Tibial nerve (tissue), 4 donors: ENCODE measurements around the gene NIT1. TPM values are rescaled to one million over a fixed set of nuclear protein-coding genes. Genes with fewer than 3 reads are reported as not detected.

Experiments used
- DNase-seq, 2 donors: peaks; one replicate each; pipeline ENCODE4 v3.0.0-alpha.2; 2019; ENCODE audit warnings: low spot score in 2 of 2
- H3K27ac ChIP-seq, 4 donors: fragments of 200-600 bp; sonication (generic) in 3 of 4; one replicate each; pipeline ENCODE4 v1.5.1; 2017 to 2019; ENCODE audit warnings: mild to moderate bottlenecking in 1 of 4
- H3K27me3 ChIP-seq, 2 donors: fragments of 200-600 bp; sonication (generic) in 1 of 2; one replicate each; pipeline versions ENCODE4 v1.5.1 to v1.6.0; 2017 to 2019
- H3K36me3 ChIP-seq, 3 donors: fragments of 200-600 bp; sonication (generic); one replicate each; pipeline ENCODE4 v1.5.1; 2018 to 2019
- H3K4me1 ChIP-seq, 4 donors: fragments of 200-600 bp; sonication (generic) in 3 of 4; one replicate each; pipeline ENCODE4 v1.5.1; 2017 to 2019
- H3K4me3 ChIP-seq, 4 donors: fragments of 200-600 bp; sonication (generic) in 3 of 4; one replicate each; pipeline ENCODE4 v1.5.1; 2017 to 2019; ENCODE audit warnings: mild to moderate bottlenecking in 1 of 4, moderate library complexity in 1 of 4
- H3K9me3 ChIP-seq, 4 donors: fragments of 200-600 bp; sonication (generic) in 3 of 4; one replicate each; pipeline ENCODE4 v1.5.1; 2017 to 2019
- EP300 ChIP-seq, 2 donors: sonication (generic); formaldehyde crosslinking; IDR thresholded peaks; one replicate each; pipeline ENCODE4 v1.6.1; 2017; ENCODE audit warnings: antibody characterized with exemption in 2 of 2, mild to moderate bottlenecking in 1 of 2
- POLR2A ChIP-seq, 2 donors: fragments of 450-650 bp; IDR thresholded peaks; one replicate each; pipeline ENCODE4 v1.6.1; 2017; ENCODE audit warnings: antibody characterized with exemption in 2 of 2, mild to moderate bottlenecking in 2 of 2, moderate library complexity in 2 of 2
- WGBS, 2 donors: methylation state at CpG; one replicate each; pipeline ENCODE4 v1.1.5; 2018; 5-methylcytosine and 5-hydroxymethylcytosine counted together
- total RNA-seq, 4 donors: library from RNA; depleted of rRNA; stranded (reverse); fragments of >200 nt; gene quantifications; one replicate each; pipeline ENCODE4 v1.1.0, GENCODE V29; 2016
- TF ChIP-seq, protein P1 (sequence below), 5 experiments: fragments of 200-600 bp in 3 of 5; fragments of 450-650 bp in 2 of 5; sonication (generic) in 3 of 5; IDR thresholded peaks; one replicate each; pipeline ENCODE4 v1.5.1; 2016 to 2019; ENCODE audit warnings: antibody characterized with exemption in 5 of 5, mild to moderate bottlenecking in 3 of 5, moderate library complexity in 2 of 5

The NIT1 gene
- total RNA-seq, 4 donors from 2014 or later, result 26.4 to 43.0 (median 32.9) TPM

DNA sequence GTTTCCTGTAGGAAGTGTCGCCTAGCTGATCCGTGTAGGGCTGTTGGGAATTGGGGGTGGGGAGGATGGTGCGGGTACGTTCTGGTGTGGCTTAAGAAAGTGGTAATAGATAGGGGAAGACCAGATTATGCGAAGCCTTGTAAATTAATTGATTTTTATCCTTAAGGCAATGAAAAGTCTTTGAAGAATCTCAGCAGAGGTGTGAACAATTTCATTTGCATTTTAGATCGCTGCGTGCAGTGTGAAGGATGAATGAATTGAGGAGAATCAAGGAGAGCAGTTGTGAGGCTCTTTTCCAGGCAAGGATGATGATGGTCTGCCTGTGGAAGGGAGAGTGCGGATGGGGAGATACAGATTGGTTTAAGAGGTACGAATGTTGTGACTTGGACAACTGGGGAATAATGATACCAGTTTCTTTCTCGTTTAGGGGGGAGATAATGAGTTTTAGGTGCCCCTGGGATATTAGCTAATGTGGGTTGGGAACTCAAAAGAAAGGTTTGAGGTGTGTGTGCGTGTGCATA is 15.4 kb downstream of the NIT1 start:
- peak overlapping the region; percentile 54 to 82 (median 75) for H3K4me3 ChIP-seq
- peaks cover 0 to 16% (median 10%) of the 10 kb centered on the region in 3 donors for H3K36me3 ChIP-seq
- no peaks in the 10 kb centered on the region for H3K27me3 ChIP-seq
- DNase-seq, result no peak
- WGBS, 2 donors, result 3 to 6% methylated on average over 11 of the region's 11 CpGs
- no peaks in the 10 kb centered on the region for H3K9me3 ChIP-seq
- TF ChIP-seq EP300 (IDR thresholded peaks at IDR 0.05) (no peak), POLR2A (IDR thresholded peaks at IDR 0.05) (no peak)
- TF ChIP-seq, protein P1, sequence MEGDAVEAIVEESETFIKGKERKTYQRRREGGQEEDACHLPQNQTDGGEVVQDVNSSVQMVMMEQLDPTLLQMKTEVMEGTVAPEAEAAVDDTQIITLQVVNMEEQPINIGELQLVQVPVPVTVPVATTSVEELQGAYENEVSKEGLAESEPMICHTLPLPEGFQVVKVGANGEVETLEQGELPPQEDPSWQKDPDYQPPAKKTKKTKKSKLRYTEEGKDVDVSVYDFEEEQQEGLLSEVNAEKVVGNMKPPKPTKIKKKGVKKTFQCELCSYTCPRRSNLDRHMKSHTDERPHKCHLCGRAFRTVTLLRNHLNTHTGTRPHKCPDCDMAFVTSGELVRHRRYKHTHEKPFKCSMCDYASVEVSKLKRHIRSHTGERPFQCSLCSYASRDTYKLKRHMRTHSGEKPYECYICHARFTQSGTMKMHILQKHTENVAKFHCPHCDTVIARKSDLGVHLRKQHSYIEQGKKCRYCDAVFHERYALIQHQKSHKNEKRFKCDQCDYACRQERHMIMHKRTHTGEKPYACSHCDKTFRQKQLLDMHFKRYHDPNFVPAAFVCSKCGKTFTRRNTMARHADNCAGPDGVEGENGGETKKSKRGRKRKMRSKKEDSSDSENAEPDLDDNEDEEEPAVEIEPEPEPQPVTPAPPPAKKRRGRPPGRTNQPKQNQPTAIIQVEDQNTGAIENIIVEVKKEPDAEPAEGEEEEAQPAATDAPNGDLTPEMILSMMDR (IDR thresholded peaks at IDR 0.05), result no peak
- peaks cover 0 to 61% (median 23%) of the 10 kb centered on the region in 4 donors for H3K4me1 ChIP-seq
- peak overlapping the region; percentile 81 to 98 (median 95) for H3K27ac ChIP-seq

DNA sequence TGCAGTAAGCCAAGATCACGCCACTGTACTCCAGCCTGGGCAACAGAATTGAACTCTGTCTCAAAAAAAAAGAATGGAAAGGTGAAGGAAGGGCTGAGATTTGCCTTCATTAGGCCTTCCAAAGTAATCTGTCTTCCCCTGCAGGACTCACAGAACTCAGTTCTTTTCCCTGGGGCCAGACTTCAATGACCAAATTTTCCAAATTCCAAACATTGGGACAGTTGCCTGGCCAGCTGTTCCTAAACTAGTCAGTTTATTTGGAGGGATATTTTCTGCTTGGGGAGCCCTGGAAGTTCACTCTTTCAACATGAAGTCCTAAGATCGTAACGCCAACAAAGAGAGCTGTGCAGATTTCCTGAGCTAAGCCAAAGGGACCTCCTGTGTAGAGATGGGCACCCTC is 20.0 kb downstream of the NIT1 start:
- Histone ChIP-seq H3K27ac (no peak overlapping the region), H3K9me3 (no peaks in the 10 kb centered on the region), H3K36me3 (no peaks in the 10 kb centered on the region), H3K27me3 (no peaks in the 10 kb centered on the region), H3K4me1 (peaks cover 0 to 26% (median 9%) of the 10 kb centered on the region in 4 donors), H3K4me3 (no peak overlapping the region)
- TF ChIP-seq, protein P1 (IDR thresholded peaks at IDR 0.05), result no peak
- TF ChIP-seq EP300 (IDR thresholded peaks at IDR 0.05), result no peak
- TF ChIP-seq POLR2A (IDR thresholded peaks at IDR 0.05), result no peak
- 81 to 82% methylated on average over 3 of the region's 3 CpGs for WGBS, 2 donors
- DNase-seq, result no peak

DNA sequence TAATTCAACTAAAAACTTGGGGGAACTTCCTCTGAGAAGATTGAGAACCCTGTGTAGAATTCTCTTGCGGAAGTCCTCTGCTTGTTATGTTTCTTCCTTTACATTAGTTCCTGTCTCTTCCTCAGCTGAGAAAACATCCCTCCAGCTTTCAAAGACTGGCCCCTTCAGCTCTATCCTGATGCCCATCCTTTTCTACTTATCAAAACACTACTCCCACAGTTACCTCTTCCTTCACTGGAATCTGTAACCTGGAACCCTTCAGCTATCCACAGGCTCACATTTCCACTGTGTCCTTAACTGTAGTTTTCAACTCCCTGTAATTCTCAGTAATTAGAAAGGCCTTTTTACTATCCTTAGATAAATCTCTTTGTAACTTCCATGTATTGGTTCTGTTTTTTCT is 20.5 kb downstream of the NIT1 start:
- Histone ChIP-seq H3K27ac (peak overlapping the region in 1 of 4 donors; percentile 2), H3K4me3 (no peak overlapping the region), H3K36me3 (no peaks in the 10 kb centered on the region), H3K4me1 (peaks cover 0 to 25% (median 7%) of the 10 kb centered on the region in 4 donors), H3K27me3 (no peaks in the 10 kb centered on the region), H3K9me3 (no peaks in the 10 kb centered on the region)
- TF ChIP-seq POLR2A (IDR thresholded peaks at IDR 0.05) (no peak), EP300 (IDR thresholded peaks at IDR 0.05) (no peak)
- TF ChIP-seq, protein P1 (IDR thresholded peaks at IDR 0.05), result no peak
- 76 to 85% methylated on average over 1 of the region's 1 CpG for WGBS, 2 donors
- DNase-seq, result no peak

DNA sequence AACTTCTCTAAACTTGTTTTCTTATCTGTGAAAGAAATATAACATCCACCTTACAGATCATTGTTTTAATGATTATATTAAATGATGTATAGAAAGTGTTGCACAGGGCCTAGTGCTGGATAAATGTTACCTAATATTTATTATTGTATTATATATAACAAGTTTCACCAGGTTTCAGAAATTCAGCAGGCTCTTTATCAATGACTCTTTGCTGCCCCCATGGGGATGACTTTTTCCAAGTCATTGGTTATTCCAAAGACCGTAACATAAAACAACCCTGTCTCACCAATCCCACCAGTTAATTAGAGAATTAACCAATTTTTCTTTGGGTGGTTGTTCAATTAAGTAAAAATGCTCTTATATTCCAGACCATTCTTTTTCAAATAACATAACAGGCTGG is 21.9 kb downstream of the NIT1 start:
- Histone ChIP-seq H3K27me3 (no peaks in the 10 kb centered on the region), H3K4me1 (peaks cover 0 to 11% (median 0%) of the 10 kb centered on the region in 4 donors), H3K4me3 (no peak overlapping the region), H3K36me3 (no peaks in the 10 kb centered on the region), H3K27ac (no peak overlapping the region), H3K9me3 (no peaks in the 10 kb centered on the region)
- 15% methylated on average over 1 of the region's 1 CpG for WGBS, 2 donors
- TF ChIP-seq EP300 (IDR thresholded peaks at IDR 0.05), result no peak
- TF ChIP-seq, protein P1 (IDR thresholded peaks at IDR 0.05), result peak; percentile 14 to 39 (median 32)
- peak in 1 of 2 donors; percentile 72 for DNase-seq

DNA sequence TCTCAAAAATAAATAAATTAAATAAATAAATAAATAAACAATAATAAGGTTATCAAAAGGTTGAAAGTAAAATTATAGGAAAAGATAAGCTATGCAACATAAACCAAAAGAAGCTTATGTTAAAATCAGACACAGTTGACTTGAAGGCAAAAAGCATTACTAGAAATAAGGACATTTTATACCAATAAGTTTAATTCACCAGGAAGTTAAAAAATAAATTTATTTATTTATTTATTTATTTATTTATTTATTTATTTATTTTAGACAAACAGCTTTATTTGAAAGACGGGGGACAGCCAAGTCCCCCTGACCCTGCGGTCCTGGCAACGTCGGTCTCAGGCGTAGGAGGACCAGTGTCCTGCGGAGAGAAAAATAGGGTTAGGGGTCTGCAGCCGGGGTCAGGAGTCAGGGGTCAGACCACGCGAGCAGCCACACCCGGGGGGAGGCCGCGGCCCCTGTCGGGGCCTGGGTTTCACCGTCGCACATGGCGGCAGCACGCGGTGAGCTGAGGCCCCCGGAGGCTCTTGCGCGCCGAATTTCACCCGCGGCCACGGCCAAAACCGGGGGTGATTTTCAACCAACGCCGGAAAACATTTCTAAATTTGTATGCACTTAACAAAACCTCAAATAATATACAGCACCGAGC is 23.0 kb downstream of the NIT1 start:
- 89 to 93% methylated on average over 29 of the region's 29 CpGs for WGBS, 2 donors
- TF ChIP-seq POLR2A (IDR thresholded peaks at IDR 0.05), result no peak
- no peak for TF ChIP-seq EP300 (IDR thresholded peaks at IDR 0.05)
- TF ChIP-seq, protein P1 (IDR thresholded peaks at IDR 0.05), result no peak
- H3K9me3 ChIP-seq, result no peaks in the 10 kb centered on the region
- H3K27me3 ChIP-seq, result no peaks in the 10 kb centered on the region
- H3K4me3 ChIP-seq, result no peak overlapping the region
- no peaks in the 10 kb centered on the region for H3K36me3 ChIP-seq
- H3K27ac ChIP-seq, result no peak overlapping the region
- peaks cover 0 to 10% (median 0%) of the 10 kb centered on the region in 4 donors for H3K4me1 ChIP-seq
- no peak for DNase-seq
